Gastroesophageal sphincter (tissue), 3 donors: ENCODE results near the gene FADS6.

ENCODE experiments used
- EP300 ChIP-seq: sonication (generic); formaldehyde crosslinking; IDR thresholded peaks from one replicate; pipeline ENCODE4 v1.6.1; 2017; ENCODE audit warnings: antibody characterized with exemption, mild to moderate bottlenecking
- POLR2A ChIP-seq, 2 donors: fragments of 450-650 bp; IDR thresholded peaks; one replicate each; pipeline ENCODE4 v1.6.1; 2017; ENCODE audit warnings: antibody characterized with exemption in 2 of 2, mild to moderate bottlenecking in 2 of 2, moderate library complexity in 1 of 2
- TF ChIP-seq, protein P1 (sequence below), 4 experiments: fragments of 200-600 bp in 2 of 4; fragments of 450-650 bp in 2 of 4; sonication (generic) in 1 of 4; IDR thresholded peaks; one replicate each; pipeline ENCODE4 v1.5.1; 2017 to 2019; ENCODE audit warnings: antibody characterized with exemption in 4 of 4, mild to moderate bottlenecking in 2 of 4, moderate library complexity in 2 of 4

DNA sequence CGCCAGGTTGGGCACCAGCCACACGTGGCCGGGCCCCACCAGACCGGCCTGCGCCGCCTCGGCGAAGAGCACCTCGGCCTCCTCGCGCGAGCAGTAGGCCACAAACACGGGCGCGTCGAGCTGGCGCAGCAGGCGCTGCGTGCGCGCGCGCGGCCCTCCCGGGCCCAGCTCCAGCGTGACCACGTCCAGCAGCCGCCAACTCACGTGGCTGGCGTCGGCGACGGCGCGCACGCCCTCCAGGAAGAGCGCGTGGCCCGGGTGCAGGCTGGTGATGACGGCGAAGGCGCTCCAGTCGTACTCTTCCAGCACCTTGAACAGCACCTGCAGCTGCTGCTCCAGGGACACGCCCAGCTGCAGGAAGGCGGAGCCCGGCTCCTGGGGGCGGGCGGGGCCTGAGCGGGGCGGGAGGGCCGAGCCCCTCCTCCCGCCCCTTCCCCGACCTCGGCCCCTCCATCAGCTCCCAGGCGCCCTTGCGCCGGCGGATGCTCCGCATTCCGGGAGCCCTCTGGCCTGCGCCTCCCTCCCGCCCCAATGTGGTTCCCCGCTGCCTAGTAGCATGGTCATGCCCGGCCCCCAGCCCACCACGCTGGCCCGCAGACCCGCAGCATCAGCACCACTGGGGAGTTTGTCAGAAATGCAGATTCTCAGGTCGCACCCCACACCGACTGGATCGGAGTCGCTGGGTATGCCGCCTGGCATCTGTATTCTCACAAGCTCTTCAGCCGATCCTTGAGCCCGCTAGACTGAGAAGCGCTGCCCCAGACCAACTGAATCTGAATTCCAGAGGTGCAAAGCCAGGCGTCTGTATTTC is 41.0 kb downstream of the FADS6 start:
- no peak for TF ChIP-seq POLR2A (IDR thresholded peaks at IDR 0.05)
- TF ChIP-seq, protein P1, sequence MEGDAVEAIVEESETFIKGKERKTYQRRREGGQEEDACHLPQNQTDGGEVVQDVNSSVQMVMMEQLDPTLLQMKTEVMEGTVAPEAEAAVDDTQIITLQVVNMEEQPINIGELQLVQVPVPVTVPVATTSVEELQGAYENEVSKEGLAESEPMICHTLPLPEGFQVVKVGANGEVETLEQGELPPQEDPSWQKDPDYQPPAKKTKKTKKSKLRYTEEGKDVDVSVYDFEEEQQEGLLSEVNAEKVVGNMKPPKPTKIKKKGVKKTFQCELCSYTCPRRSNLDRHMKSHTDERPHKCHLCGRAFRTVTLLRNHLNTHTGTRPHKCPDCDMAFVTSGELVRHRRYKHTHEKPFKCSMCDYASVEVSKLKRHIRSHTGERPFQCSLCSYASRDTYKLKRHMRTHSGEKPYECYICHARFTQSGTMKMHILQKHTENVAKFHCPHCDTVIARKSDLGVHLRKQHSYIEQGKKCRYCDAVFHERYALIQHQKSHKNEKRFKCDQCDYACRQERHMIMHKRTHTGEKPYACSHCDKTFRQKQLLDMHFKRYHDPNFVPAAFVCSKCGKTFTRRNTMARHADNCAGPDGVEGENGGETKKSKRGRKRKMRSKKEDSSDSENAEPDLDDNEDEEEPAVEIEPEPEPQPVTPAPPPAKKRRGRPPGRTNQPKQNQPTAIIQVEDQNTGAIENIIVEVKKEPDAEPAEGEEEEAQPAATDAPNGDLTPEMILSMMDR (IDR thresholded peaks at IDR 0.05) = no peak
- no peak for TF ChIP-seq EP300
